Right cardiac atrium (tissue), 5 donors: Measurements from ENCODE around the gene CACNA1B. TPM values are rescaled to one million over a fixed set of nuclear protein-coding genes. Genes with fewer than 3 reads are reported as not detected.
A peak's percentile ranks its signal among the peaks of the same experiment; 100 is the strongest.

ENCODE experiments used
- ATAC-seq, 2 donors: fragments of 200-7000 bp; cut with Tn5 transposase; one replicate each; pipeline versions ENCODE4 v1.8.0 to v1.9.1; 2020; ENCODE audit warnings: moderate library complexity in 2 of 2, mild to moderate bottlenecking in 1 of 2
- DNase-seq, 3 donors: peaks; one replicate each; pipeline ENCODE4 v3.0.0-alpha.2; 2020
- H3K27ac ChIP-seq: one replicate; pipeline ENCODE4 v1.5.1; 2013; ENCODE audit warnings: mild to moderate bottlenecking, low read length, control low read depth, moderate library complexity
- H3K27me3 ChIP-seq: one replicate; pipeline ENCODE4 v1.6.1; 2013; ENCODE audit not compliant: control insufficient read depth, insufficient read depth
- H3K4me1 ChIP-seq: one replicate; pipeline ENCODE4 v1.6.1; 2013; ENCODE audit warnings: low read length; ENCODE audit not compliant: control insufficient read depth, insufficient read depth
- H3K4me3 ChIP-seq: one replicate; pipeline ENCODE4 v1.5.1; 2013; ENCODE audit warnings: low read length, control low read depth
- H3K9me3 ChIP-seq: one replicate; pipeline ENCODE4 v1.6.1; 2013; ENCODE audit warnings: low read length; ENCODE audit not compliant: control insufficient read depth
- WGBS: extraction: QIAGEN DNeasy Blood & Tissue Kit; methylation state at CpG from one replicate; pipeline ENCODE4 v1.1.7; 2013; 5-methylcytosine and 5-hydroxymethylcytosine counted together
- intact Hi-C, 4 donors: fragments of 100-400 bp; cut with DNase I; formaldehyde crosslinking; loops; one replicate each; pipeline versions ENCODE4 v1.11.0 to v1.14.0; 2022 to 2023
- polyA plus RNA-seq: library from polyadenylated mRNA; stranded (reverse); fragments of 200-250 nt; gene quantifications from one replicate; pipeline ENCODE4 v1.2.3, GENCODE V29; 2013
- total RNA-seq, 4 donors: library from RNA; stranded (reverse); fragmentation: NEBNext Ultra II Directional; extraction: Animal tissue kit (Norgen Biotek cat#: 25700); gene quantifications; one replicate each; pipeline ENCODE4 v1.2.1, GENCODE V29; 2021
- donor health status: healthy with polysubstance abuse.
- donor health status: DM: no; HTN: yes; CAD: no.
- donor health status: DM: no; HTN: no; CAD: no.
- donor health status: DM: no; HTN: yes; CAD: no; lungs with severe emphysema.
- donor health status: DM: yes; HTN: yes; CAD: no.

CACNA1B gene
- total and polyA plus RNA-seq, 5 donors, result 0.05 to 0.44 (median 0.09) TPM

DNA sequence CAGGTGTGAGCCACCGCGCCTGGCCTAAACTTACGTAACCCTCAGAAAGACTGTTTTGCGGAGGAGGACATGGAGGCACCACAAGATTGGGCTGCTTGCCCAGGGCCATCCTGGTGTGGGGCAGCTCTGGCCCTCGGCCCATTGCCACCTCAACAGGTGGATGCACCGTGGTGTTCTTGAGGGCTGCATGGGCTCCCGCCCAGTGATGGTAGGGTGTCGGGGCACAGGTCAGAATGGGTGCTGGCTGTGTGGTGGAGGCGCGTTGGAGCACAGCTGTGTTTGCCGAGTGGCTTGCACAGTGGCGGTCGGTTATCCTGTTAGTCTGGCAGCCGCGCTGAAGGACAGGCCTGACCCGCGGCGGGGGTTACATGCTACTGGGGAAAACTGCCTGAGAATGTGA is 196.9 kb downstream of the CACNA1B start:
- DNase-seq (peak in 1 of 3 donors; percentile 23), ATAC-seq (no peak)
- no peaks in the 10 kb centered on the region for H3K9me3 ChIP-seq
- no peaks in the 10 kb centered on the region for H3K27me3 ChIP-seq
- intact Hi-C loops, result no loop called here
- H3K4me1 ChIP-seq, result no peaks in the 10 kb centered on the region
- no peak overlapping the region for H3K4me3 ChIP-seq
- WGBS, result 91% methylated on average over 18 of the region's 18 CpGs
- no peak overlapping the region for H3K27ac ChIP-seq

DNA sequence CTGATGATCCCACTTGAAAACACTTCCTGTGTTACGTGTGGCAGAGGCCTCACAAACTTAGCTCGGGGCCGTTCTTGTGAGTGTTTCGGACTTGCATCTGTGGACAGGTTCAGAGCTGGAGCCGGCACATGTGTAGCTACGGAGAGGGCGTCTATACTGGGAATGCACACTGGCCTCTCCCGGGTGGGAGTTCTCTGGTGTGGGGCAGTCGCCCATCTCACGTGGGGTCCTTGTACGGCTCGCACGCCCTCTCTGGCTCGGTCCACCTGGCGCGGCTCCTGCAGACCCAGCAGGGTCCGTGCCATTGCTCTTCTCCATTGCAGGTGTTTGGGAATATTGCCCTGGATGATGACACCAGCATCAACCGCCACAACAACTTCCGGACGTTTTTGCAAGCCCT is 197.9 kb downstream of the CACNA1B start:
- WGBS, result 87% methylated on average over 20 of the region's 20 CpGs
- H3K27me3 ChIP-seq, result no peaks in the 10 kb centered on the region
- ATAC-seq (no peak), DNase-seq (no peak)
- H3K9me3 ChIP-seq, result no peaks in the 10 kb centered on the region
- H3K4me3 ChIP-seq, result no peak overlapping the region
- intact Hi-C loops, result no loop called here
- no peak overlapping the region for H3K27ac ChIP-seq
- no peaks in the 10 kb centered on the region for H3K4me1 ChIP-seq

DNA sequence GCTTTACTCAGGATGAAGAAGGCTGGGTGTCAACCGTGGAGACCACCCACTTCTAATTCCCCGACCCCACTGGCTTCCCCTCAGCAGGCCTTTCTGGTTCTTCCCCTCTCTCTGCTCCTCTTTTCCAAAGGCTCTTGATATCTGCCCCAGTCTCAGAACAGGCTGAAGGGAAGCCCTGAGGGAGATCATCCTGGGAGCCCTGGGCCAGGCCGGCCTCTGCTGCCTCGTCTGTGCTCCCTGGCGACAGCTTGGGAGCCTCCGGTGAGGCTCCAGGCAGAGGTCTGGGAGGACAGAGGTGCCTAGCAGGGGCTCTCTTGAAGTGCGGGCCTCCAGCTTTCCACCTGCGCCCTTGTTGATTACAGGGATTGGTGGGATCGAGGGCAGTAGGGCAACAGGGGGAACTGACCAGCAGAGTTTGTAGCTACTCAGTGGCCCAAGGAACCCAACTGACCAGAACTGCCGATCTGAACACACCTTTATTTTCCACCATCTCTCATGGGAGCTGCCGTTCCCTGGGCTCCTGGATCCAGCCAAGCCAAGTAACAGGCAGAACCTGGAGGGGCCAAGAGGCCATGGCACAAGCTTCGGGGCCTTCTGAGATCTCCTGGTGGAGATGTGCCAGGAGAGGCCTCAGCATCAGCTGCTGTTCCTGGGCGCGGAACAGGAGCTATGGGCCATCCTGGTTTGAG is 198.5 kb downstream of the CACNA1B start:
- H3K4me1 ChIP-seq, result no peaks in the 10 kb centered on the region
- no peak overlapping the region for H3K27ac ChIP-seq
- H3K9me3 ChIP-seq, result no peaks in the 10 kb centered on the region
- no peak for ATAC-seq
- H3K27me3 ChIP-seq, result no peaks in the 10 kb centered on the region
- intact Hi-C loops, result no loop called here
- no peak for DNase-seq
- H3K4me3 ChIP-seq, result no peak overlapping the region
- 82% methylated on average over 14 of the region's 14 CpGs for WGBS

DNA sequence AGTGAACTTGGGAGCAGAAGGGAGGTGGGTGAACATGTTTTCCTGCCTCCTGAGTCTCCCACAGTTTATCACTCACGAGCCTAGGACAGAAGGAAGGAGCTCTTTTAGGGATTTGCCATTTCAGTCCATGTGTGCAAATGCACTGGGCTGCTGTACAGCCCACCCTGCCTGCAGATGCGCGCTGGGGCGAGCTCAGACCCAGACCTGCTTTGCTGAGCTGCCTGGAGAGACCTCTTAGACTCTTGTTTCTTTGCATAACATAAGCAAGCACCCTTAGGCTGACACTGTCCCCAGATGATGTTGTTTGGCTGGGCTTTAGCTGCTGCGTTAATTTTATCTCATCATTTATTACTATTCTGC is 199.0 kb downstream of the CACNA1B start:
- Histone ChIP-seq H3K27me3 (no peaks in the 10 kb centered on the region), H3K27ac (no peak overlapping the region), H3K4me3 (no peak overlapping the region), H3K4me1 (no peaks in the 10 kb centered on the region), H3K9me3 (no peaks in the 10 kb centered on the region)
- DNase-seq (no peak), ATAC-seq (no peak)
- intact Hi-C loops, result no loop called here
- WGBS, result 78% methylated on average over 5 of the region's 5 CpGs

DNA sequence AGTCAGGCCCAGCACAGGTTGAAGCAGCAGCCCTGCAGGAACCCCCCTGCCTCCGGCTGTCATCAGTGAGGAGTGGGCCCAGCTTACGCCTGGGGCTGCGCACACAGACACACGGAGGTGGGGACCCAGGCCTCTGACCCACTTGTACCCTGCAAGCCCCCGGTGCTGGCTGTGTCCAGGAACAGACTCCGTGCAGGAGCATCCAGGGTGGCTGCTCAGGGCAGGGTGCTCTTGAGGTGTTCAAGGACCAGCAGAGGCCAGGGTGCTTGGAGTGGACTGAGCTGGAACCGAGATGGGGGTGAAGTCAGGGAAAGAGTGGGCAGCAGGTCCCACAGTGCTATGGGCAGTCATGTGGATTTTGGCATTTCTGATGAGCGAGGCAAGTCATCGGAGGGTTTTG is 199.5 kb downstream of the CACNA1B start:
- no peaks in the 10 kb centered on the region for H3K4me1 ChIP-seq
- WGBS, result 88% methylated on average over 9 of the region's 9 CpGs
- no peaks in the 10 kb centered on the region for H3K9me3 ChIP-seq
- H3K27me3 ChIP-seq, result no peaks in the 10 kb centered on the region
- intact Hi-C loops, result no loop called here
- no peak overlapping the region for H3K4me3 ChIP-seq
- DNase-seq (peak in 1 of 3 donors; percentile 35), ATAC-seq (no peak)
- no peak overlapping the region for H3K27ac ChIP-seq

DNA sequence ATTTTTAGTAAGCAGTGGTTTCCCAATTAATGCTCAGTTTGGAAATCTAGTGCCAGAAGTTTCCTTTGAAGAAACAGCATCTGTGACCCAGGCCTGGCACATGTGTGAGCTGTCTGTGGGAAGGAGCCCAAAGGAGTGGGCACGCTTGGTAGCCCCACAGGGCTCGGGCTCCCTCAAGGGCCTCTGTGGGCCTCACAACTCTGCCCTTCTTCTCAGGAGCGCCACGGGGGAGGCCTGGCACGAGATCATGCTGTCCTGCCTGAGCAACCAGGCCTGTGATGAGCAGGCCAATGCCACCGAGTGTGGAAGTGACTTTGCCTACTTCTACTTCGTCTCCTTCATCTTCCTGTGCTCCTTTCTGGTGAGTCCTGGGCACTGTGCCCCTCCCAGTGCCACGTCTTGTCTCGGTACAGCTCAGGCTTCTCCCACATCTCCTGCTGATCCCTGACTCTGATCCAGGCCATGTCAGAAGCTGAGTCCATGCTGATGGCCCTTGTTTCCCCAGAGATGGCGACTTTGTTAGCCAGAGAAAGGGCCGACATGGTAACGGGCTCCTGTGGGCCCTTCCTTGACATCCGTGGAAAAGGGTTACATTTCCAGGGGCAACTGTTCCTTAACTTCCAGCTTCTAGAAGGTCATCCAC is 200.4 kb downstream of the CACNA1B start:
- H3K4me3 ChIP-seq, result no peak overlapping the region
- H3K9me3 ChIP-seq, result no peaks in the 10 kb centered on the region
- WGBS, result 80% methylated on average over 13 of the region's 13 CpGs
- intact Hi-C loops, result no loop called here
- H3K27ac ChIP-seq, result no peak overlapping the region
- DNase-seq, result no peak
- H3K4me1 ChIP-seq, result no peaks in the 10 kb centered on the region
- ATAC-seq, result no peak
- H3K27me3 ChIP-seq, result no peaks in the 10 kb centered on the region

DNA sequence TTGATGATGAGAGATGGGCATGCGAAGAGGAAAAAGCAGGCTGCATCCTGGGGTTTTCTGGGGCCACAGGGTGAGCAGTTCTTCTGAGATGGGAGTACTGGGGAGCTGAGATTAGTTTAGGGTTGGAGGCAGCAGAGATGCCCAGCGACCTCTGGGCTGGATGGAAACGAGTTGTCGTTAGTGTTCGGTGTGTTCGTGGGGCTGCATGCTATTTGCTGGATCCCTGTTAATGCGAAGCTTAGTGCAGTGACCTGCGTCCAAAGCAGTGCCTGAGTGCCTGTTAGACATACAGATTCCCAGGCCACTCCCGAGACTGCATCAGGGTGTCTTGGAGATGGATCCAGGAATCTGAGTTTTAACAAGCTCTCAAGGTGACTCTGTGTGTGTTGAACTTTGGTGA is 201.3 kb downstream of the CACNA1B start:
- Histone ChIP-seq H3K4me3 (no peak overlapping the region), H3K9me3 (no peaks in the 10 kb centered on the region), H3K27me3 (no peaks in the 10 kb centered on the region), H3K4me1 (no peaks in the 10 kb centered on the region), H3K27ac (no peak overlapping the region)
- 89% methylated on average over 9 of the region's 9 CpGs for WGBS
- no peak for ATAC-seq
- no peak for DNase-seq
- intact Hi-C loops, result no loop called here

DNA sequence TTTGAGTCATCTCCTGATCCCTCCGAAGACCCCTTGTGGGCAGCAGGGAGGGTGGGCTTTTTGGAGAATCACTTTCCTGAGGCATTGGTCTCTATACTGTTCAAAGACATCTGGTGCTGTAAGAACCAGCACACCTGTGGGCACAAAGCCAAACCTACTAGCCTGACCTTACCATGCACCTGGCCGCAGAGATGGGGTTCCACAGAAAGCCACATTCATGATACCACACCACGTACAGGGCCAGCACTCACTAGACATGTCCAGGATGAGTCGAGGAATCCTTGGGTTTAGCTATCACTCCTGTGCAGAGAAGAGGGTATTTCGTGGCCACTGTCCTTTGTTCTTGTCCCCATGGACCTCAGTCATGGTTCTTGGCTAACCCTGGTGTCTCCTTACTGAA is 203.4 kb downstream of the CACNA1B start:
- no peaks in the 10 kb centered on the region for H3K27me3 ChIP-seq
- DNase-seq (no peak), ATAC-seq (no peak)
- no peak overlapping the region for H3K27ac ChIP-seq
- no peaks in the 10 kb centered on the region for H3K4me1 ChIP-seq
- no peak overlapping the region for H3K4me3 ChIP-seq
- no peaks in the 10 kb centered on the region for H3K9me3 ChIP-seq
- intact Hi-C loops, result no loop called here
- WGBS, result 73% methylated on average over 5 of the region's 5 CpGs

DNA sequence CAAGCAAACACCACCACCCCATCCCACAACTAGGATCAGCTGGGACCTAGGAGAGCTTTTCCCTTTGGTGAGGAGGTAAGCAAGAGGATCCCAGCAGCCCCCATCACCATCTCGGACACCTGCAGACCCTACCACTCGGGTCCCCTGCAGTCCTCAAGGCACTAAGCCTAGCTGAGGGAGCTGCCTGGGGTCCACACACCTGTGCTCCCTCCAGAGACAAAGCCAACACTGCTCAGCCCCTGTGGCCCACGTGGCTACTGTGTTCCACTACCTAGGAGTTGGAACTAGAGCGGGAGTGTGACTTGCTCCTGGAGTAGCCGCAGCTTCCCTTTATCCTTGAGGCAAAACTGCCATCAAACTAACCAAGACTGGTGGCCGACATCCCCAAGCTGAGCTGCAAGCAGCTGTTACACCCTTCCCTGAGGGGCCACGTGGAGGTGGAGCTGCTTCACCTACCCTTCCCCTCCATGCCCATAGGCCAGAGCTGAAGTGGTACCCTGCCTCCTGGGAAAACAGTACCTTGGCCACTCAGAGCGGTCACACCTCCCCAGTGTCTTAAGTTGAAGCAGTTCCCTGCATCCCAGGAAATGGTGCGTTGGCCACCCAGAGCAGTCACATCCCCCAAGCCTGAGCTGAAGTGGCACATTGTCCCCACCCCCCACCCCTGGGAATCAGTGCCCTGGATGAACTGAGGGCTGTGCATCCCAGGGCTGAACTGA is 205.5 kb downstream of the CACNA1B start:
- no peak overlapping the region for H3K4me3 ChIP-seq
- DNase-seq, result no peak
- peaks cover 1% of the 10 kb centered on the region for H3K9me3 ChIP-seq
- WGBS, result 71% methylated on average over 9 of the region's 9 CpGs
- intact Hi-C loops, result no loop called here
- ATAC-seq, result no peak
- no peaks in the 10 kb centered on the region for H3K27me3 ChIP-seq
- no peaks in the 10 kb centered on the region for H3K4me1 ChIP-seq
- no peak overlapping the region for H3K27ac ChIP-seq

DNA sequence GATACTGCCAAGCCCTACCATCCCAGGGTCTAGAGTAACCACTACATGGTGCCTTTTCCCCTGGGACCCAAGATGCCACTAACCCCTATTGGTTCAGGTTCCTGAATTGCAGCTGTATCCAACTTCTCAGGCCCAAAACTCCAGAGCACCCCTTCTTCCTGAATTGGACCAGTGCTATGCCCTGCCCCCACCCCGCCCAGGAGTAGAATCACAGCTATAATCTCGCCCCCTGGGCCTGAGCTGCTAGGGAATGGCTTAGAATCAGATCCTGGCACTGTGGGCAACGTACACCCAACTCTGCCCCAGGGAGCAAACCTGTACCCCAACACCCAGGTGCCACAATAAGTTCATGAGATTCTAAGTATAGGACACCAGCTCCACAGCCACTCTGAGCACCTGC is 206.3 kb downstream of the CACNA1B start:
- no peak overlapping the region for H3K27ac ChIP-seq
- DNase-seq (no peak), ATAC-seq (no peak)
- WGBS, result 45% methylated on average over 3 of the region's 3 CpGs
- no peak overlapping the region for H3K4me3 ChIP-seq
- intact Hi-C loops, result no loop called here
- no peaks in the 10 kb centered on the region for H3K27me3 ChIP-seq
- peaks cover 1% of the 10 kb centered on the region for H3K9me3 ChIP-seq
- H3K4me1 ChIP-seq, result no peaks in the 10 kb centered on the region

DNA sequence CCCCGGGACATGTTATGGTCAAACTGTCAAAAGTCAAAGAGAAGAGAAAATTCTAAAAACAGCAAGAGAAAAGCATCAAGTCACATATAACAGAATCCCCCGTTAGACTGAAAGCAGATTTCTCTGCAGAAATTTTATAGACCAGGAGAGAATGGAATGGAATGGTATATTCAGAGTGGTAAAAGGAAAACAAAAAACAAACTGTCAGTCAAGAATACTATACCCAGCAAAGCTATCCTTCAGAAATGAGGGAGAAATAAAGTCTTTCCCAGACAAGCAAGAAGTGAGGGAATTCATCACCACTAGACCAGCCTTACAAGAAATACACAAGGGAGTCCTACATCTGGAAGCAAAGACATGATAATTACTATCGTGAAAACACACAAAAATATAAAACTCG is 208.0 kb downstream of the CACNA1B start:
- no peak overlapping the region for H3K4me3 ChIP-seq
- H3K4me1 ChIP-seq, result no peaks in the 10 kb centered on the region
- H3K27ac ChIP-seq, result no peak overlapping the region
- WGBS, result 85% methylated on average over 4 of the region's 4 CpGs
- intact Hi-C loops, result no loop called here
- no peaks in the 10 kb centered on the region for H3K27me3 ChIP-seq
- H3K9me3 ChIP-seq, result peaks cover 1% of the 10 kb centered on the region
- DNase-seq (no peak), ATAC-seq (no peak)
